ENCODE data around the gene UBA7. TPM values are rescaled to one million over a fixed set of nuclear protein-coding genes. Genes with fewer than 3 reads are reported as not detected.
"Not testable (repeated sequence)": the region's sequence is repeated elsewhere in the genome, so short reads cannot be mapped to it uniquely, and the experiment has no call there.

UBA7 gene
- total and polyA plus RNA-seq, 4 experiments from 2014 or later = 39.8 to 299 (median 157) TPM

DNA sequence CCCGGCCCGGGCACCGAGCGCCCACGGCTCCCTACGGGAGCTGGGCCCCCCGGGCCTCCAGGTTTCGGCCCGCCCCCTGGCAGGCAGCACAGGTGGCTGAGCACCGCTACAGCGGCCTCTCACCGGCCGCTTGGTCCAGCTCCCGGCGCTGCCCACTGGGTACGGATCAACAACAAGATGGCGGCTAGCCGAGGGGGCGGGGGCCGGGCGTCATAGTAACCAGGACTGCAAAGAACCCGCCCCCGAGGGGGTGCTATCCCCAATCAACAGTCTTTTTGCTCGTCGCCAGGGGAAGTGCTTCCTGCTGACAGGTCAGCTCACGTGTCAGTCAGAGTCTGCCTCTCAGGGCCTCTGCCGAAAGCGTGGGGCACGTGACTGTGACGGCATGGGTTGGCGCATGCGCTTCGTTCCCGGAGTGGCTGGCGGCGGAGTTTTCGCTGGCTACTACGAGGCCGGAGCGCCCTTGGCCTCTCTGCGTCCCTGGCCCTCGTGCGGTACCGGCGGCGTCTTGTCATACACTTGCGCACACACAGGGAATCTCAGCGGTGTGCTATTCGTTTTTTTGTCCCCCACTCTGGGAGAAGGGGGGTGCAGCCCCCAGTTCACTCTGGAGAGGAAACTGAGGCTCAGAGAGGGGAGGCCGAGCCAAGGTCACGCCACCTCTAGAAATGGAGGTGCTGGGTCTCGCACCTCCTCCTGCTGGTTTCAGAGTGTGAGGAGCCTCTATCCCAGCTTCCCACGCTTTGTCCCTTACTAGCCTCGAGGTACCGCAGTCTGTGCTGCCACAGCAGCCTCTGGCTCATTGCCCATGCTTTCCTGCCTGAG, 27.2 kb downstream of the UBA7 start, which contains the start of gene IP6K1:
IP6K1 (minus strand) TSS at position 186 of the 825 bp plus-strand sequence. CDS start 38,502 bp downstream, outside the sequence.
- H3K36me3 ChIP-seq (ENCODE audit: insufficient read depth, low read length) = no peaks in the 10 kb centered on the region
- Mint-ChIP-seq H3K4me1 (peaks cover 17 to 46% (median 29%) of the 10 kb centered on the region in 4 donors), H3K27me3 (peaks cover 0 to 2% of the 10 kb centered on the region in 2 donors), H3K4me3 (peak within 1 kb of the TSS; percentile 92 to 98 (median 92)), H3K36me3 (peaks cover 6 to 20% of the 10 kb centered on the region in 2 donors), H3K9me3 (peaks cover 0 to 4% (median 0%) of the 10 kb centered on the region in 8 donors), H3K27ac (peak within 1 kb of the TSS; percentile 98 to 99 (median 99))
- H3K27ac ChIP-seq (ENCODE audit: low read depth, low read length) = peak within 1 kb of the TSS; percentile 89
- intact Hi-C loops (cut with micrococcal nuclease) = loop anchor here (1.0 to 5.0 kb wide), 3 partner anchors 16 to 71 kb away; partner anchors contain the start of gene TRAIP
- POLR2A ChIA-PET (ENCODE audit: partially characterized antibody) = interaction anchor here (0.9 to 3.5 kb wide), 15 partner anchors 12 to 765 kb away, joined by 3 to 46 read pairs (median 3); partner anchors contain the start of genes AMIGO3, GMPPB, INKA1 and MON1A
- DNase-seq = peak; percentile 98 to 100 (median 99)
- peak within 1 kb of the TSS; percentile 79 to 89 for H3K4me3 ChIP-seq (ENCODE audit: low read length in 2 of 2)
- H3K27me3 ChIP-seq (ENCODE audit: insufficient read depth, low read length) = no peaks in the 10 kb centered on the region
- H3K4me1 ChIP-seq (ENCODE audit: insufficient read depth, low read length) = peaks cover 28% of the 10 kb centered on the region
- CTCF ChIA-PET (ENCODE audit: partially characterized antibody) = interaction anchor here (1.1 to 3.7 kb wide), 3 partner anchors 16 to 52 kb away, joined by 4 to 20 read pairs (median 12); partner anchors contain the start of gene INKA1
- no peaks in the 10 kb centered on the region for H3K9me3 ChIP-seq (ENCODE audit: control insufficient read depth in 1 of 2, low read length in 2 of 2)

DNA sequence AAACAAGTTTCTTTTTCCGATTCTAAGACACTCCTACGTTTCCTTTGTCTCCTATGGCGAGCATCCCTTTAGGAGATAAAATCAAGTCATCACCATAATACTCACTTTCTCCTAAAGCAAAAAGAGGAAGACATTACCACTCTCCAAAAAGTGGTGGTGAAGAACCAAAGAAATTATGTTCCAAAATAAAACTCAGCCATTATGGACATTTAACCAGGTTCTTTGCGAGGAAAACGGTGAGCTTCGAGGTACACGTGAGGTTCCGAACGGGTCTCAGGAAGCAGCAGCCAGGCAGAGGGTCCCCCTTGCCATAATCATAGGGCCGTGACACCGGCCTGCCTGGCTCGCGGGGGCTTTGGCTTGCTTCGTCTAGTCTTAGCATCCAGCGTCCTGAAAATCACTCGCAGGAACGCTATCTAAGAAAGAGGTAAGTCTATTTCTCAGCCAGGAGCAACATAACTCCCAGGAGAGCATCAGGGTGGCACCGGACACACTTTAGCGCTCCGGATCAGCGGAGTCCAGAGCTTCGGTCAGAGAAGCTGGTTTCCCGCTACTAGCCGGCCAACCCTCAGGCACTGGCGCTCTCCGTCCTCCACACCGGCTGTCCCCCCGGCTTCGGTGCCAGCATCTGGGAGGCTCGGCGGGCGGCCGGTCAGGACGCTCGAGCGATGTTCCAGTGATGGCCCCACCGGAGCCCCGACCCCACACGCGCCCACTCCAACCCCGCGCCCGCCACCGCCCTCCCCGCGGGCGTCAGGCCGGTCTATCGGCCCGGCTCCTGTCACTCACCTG, 28.0 kb downstream of the UBA7 start:
- H3K36me3 Mint-ChIP-seq = peaks cover 10 to 28% of the 10 kb centered on the region in 2 donors
- Histone ChIP-seq H3K27me3 (ENCODE audit: insufficient read depth, low read length) (no peaks in the 10 kb centered on the region), H3K9me3 (ENCODE audit: control insufficient read depth in 1 of 2, low read length in 2 of 2) (no peaks in the 10 kb centered on the region), H3K4me1 (ENCODE audit: insufficient read depth, low read length) (peaks cover 36% of the 10 kb centered on the region), H3K27ac (ENCODE audit: low read depth, low read length) (peak overlapping the region; percentile 89), H3K4me3 (ENCODE audit: low read length in 2 of 2) (peak overlapping the region; percentile 79 to 89), H3K36me3 (ENCODE audit: insufficient read depth, low read length) (no peaks in the 10 kb centered on the region)
- H3K27ac Mint-ChIP-seq = peak overlapping the region; percentile 91 to 99 (median 94)
- H3K4me3 Mint-ChIP-seq = peak overlapping the region; percentile 85 to 95 (median 92)
- intact Hi-C loops (cut with micrococcal nuclease) = loop anchor here (1.0 to 5.0 kb wide), 3 partner anchors 17 to 72 kb away; partner anchors contain the start of gene TRAIP
- POLR2A ChIA-PET (ENCODE audit: partially characterized antibody) = interaction anchor here (0.9 to 3.5 kb wide), 14 partner anchors 11 to 764 kb away, joined by 3 to 46 read pairs (median 3); partner anchors contain the start of genes AMIGO3, GMPPB, INKA1 and MON1A
- CTCF ChIA-PET (ENCODE audit: partially characterized antibody) = interaction anchor here (1.1 to 3.7 kb wide), 3 partner anchors 17 to 53 kb away, joined by 4 to 20 read pairs (median 12); partner anchors contain the start of gene INKA1
- peaks cover 20 to 54% (median 35%) of the 10 kb centered on the region in 4 donors for H3K4me1 Mint-ChIP-seq
- peak in 4 of 5 donors; percentile 28 to 50 (median 39) for DNase-seq
- H3K27me3 Mint-ChIP-seq = peaks cover 0 to 2% of the 10 kb centered on the region in 2 donors
- peaks cover 0 to 4% (median 0%) of the 10 kb centered on the region in 8 donors for H3K9me3 Mint-ChIP-seq

GRCh38 chr3:49782277-49782676, 31.5 kb downstream of the UBA7 start:
- H3K9me3 ChIP-seq (ENCODE audit: control insufficient read depth in 1 of 2, low read length in 2 of 2); H3K9me3 Mint-ChIP-seq; DNase-seq; H3K27me3 ChIP-seq (ENCODE audit: insufficient read depth, low read length); H3K36me3 ChIP-seq (ENCODE audit: insufficient read depth, low read length); intact Hi-C loops (cut with micrococcal nuclease); H3K4me3 ChIP-seq (ENCODE audit: low read length in 2 of 2); H3K27ac ChIP-seq (ENCODE audit: low read depth, low read length); H3K27me3 Mint-ChIP-seq: not testable (repeated sequence)
- peaks cover 52% of the 10 kb centered on the region for H3K4me1 ChIP-seq (ENCODE audit: insufficient read depth, low read length)
- ChIA-PET CTCF (ENCODE audit: partially characterized antibody) (interaction anchor here (1.9 kb wide), 1 partner anchor 21 kb away, joined by 5 read pairs; the partner anchor contains the start of gene INKA1), POLR2A (ENCODE audit: partially characterized antibody) (interaction anchor here (1.8 kb wide), 1 partner anchor 21 kb away, joined by 4 read pairs; the partner anchor contains the start of gene INKA1)
- Mint-ChIP-seq H3K4me1 (peaks cover 31 to 66% (median 47%) of the 10 kb centered on the region in 4 donors), H3K27ac (peak overlapping the region in 1 of 7 donors; percentile 37), H3K36me3 (peaks cover 22 to 46% of the 10 kb centered on the region in 2 donors), H3K4me3 (peak overlapping the region in 2 of 8 donors; percentile 25 to 43)

- Mint-ChIP-seq H3K27ac (peak overlapping the region in 3 of 7 donors; percentile 9 to 86 (median 73)), H3K4me3 (peak overlapping the region in 3 of 8 donors; percentile 1 to 36 (median 34)), H3K36me3 (peaks cover 22 to 48% of the 10 kb centered on the region in 2 donors), H3K27me3 (no peaks in the 10 kb centered on the region), H3K9me3 (no peaks in the 10 kb centered on the region), H3K4me1 (peaks cover 28 to 65% (median 44%) of the 10 kb centered on the region in 4 donors)
- POLR2A ChIA-PET (ENCODE audit: partially characterized antibody) = interaction anchor here (0.6 kb wide), 1 partner anchor 37 kb away, joined by 3 read pairs; no protein-coding TSS in a partner anchor
- Histone ChIP-seq H3K9me3 (ENCODE audit: control insufficient read depth in 1 of 2, low read length in 2 of 2) (no peaks in the 10 kb centered on the region), H3K36me3 (ENCODE audit: insufficient read depth, low read length) (peaks cover 5% of the 10 kb centered on the region), H3K27ac (ENCODE audit: low read depth, low read length) (no peak overlapping the region), H3K27me3 (ENCODE audit: insufficient read depth, low read length) (no peaks in the 10 kb centered on the region), H3K4me1 (ENCODE audit: insufficient read depth, low read length) (peaks cover 46% of the 10 kb centered on the region), H3K4me3 (ENCODE audit: low read length in 2 of 2) (no peak overlapping the region)
- no peak for DNase-seq
- CTCF ChIA-PET (ENCODE audit: partially characterized antibody) = interaction anchor here (1.9 kb wide), 1 partner anchor 21 kb away, joined by 5 read pairs; the partner anchor contains the start of gene INKA1
- intact Hi-C loops (cut with micrococcal nuclease) = no loop called here
Measured at GRCh38 chr3:49781415-49782199, 32.1 kb downstream of the UBA7 start.

GRCh38 chr3:49780975-49781365, 32.8 kb downstream of the UBA7 start:
- H3K4me3 Mint-ChIP-seq = peak overlapping the region in 1 of 8 donors; percentile 34
- peaks cover 28 to 67% (median 42%) of the 10 kb centered on the region in 4 donors for H3K4me1 Mint-ChIP-seq
- intact Hi-C loops (cut with micrococcal nuclease); H3K27me3 Mint-ChIP-seq; H3K27me3 ChIP-seq (ENCODE audit: insufficient read depth, low read length); H3K27ac ChIP-seq (ENCODE audit: low read depth, low read length); H3K4me3 ChIP-seq (ENCODE audit: low read length in 2 of 2); H3K36me3 ChIP-seq (ENCODE audit: insufficient read depth, low read length); H3K9me3 ChIP-seq (ENCODE audit: control insufficient read depth in 1 of 2, low read length in 2 of 2); POLR2A ChIA-PET (ENCODE audit: partially characterized antibody); DNase-seq; H3K9me3 Mint-ChIP-seq: not testable (repeated sequence)
- H3K27ac Mint-ChIP-seq = peak overlapping the region in 4 of 7 donors; percentile 25 to 86 (median 70)
- H3K36me3 Mint-ChIP-seq = peaks cover 22 to 47% of the 10 kb centered on the region in 2 donors
- CTCF ChIA-PET (ENCODE audit: partially characterized antibody) = interaction anchor here (1.9 kb wide), 1 partner anchor 22 kb away, joined by 5 read pairs; the partner anchor contains the start of gene INKA1
- H3K4me1 ChIP-seq (ENCODE audit: insufficient read depth, low read length) = peaks cover 46% of the 10 kb centered on the region
